ENCODE data around the gene IFT74. TPM values are rescaled to one million over a fixed set of nuclear protein-coding genes. Genes with fewer than 3 reads are reported as not detected.

Gene IFT74
- total and polyA plus RNA-seq, 2 of the 13 experiments (the other 11 are each of a cell fraction or from before 2014, with no cell fraction given), result 4.2 to 12.3 TPM

GRCh38 chr9:26973989-26974388, 17.8 kb downstream of the IFT74 start:
- 74% methylated on average over 5 of the region's 5 CpGs for WGBS (ENCODE audit: low lambda C conversion rate)
- no peak for FAIRE-seq
- H3K9me3 ChIP-seq (ENCODE audit: low read length), result no peaks in the 10 kb centered on the region
- no peak for ATAC-seq
- TF ChIP-seq MTF2 (CRISPR knock-in tag; IDR thresholded peaks at IDR 0.05; ENCODE audit: borderline replicate concordance) (no peak), KAT2B (IDR thresholded peaks at IDR 0.05; ENCODE audit: borderline replicate concordance, low read depth, low read length) (no peak), ZNF510 (CRISPR knock-in tag; IDR thresholded peaks at IDR 0.05; ENCODE audit: low read depth) (no peak), SRY (CRISPR knock-in tag; IDR thresholded peaks at IDR 0.05) (no peak), NFRKB (IDR thresholded peaks at IDR 0.05) (no peak), ZNF30 (CRISPR knock-in tag; IDR thresholded peaks at IDR 0.05) (no peak), ARNTL (CRISPR knock-in tag; IDR thresholded peaks at IDR 0.05) (no peak), HBP1 (CRISPR knock-in tag; IDR thresholded peaks at IDR 0.05; ENCODE audit: low read depth) (no peak), MZF1 (CRISPR knock-in tag; IDR thresholded peaks at IDR 0.05; ENCODE audit: borderline replicate concordance) (no peak), USF2 (IDR thresholded peaks at IDR 0.05; ENCODE audit: low read depth, low read length) (no peak), USF2 (CRISPR knock-in tag; IDR thresholded peaks at IDR 0.05; ENCODE audit: borderline replicate concordance) (no peak), TBX2 (CRISPR knock-in tag; IDR thresholded peaks at IDR 0.05; ENCODE audit: borderline replicate concordance) (no peak), NCOA5 (CRISPR knock-in tag; IDR thresholded peaks at IDR 0.05) (no peak), ZNF264 (CRISPR knock-in tag; IDR thresholded peaks at IDR 0.05) (no peak), ESRRA (CRISPR knock-in tag; IDR thresholded peaks at IDR 0.05; ENCODE audit: low read depth) (no peak), HNRNPLL (IDR thresholded peaks at IDR 0.05; ENCODE audit: low read depth, low read length, poor library complexity, severe bottlenecking) (no peak)
- H3K36me3 ChIP-seq (replicated peaks in 1 of 2; ENCODE audit: control insufficient read depth in 1 of 2, insufficient read depth in 2 of 2, low read length in 2 of 2), result no peaks in the 10 kb centered on the region
- CTCF ChIA-PET (ENCODE audit: low intra/inter-chr PET ratio, low total read pairs), result no interaction called here
- no peaks in the 10 kb centered on the region for H3K27me3 ChIP-seq (ENCODE audit: control insufficient read depth in 1 of 2, insufficient read depth in 2 of 2, low read length in 2 of 2)
- peaks cover 9% of the 10 kb centered on the region for H3K4me1 ChIP-seq (ENCODE audit: insufficient read depth, low read length)
- no peak overlapping the region for H3K4me3 ChIP-seq (replicated peaks in 1 of 3; ENCODE audit: insufficient read depth in 1 of 3, low read depth in 2 of 3, low read length in 3 of 3)
- no peak overlapping the region for H3K4me2 ChIP-seq (ENCODE audit: low read depth, low read length)
- no peak overlapping the region for H3K9ac ChIP-seq (ENCODE audit: insufficient read depth, low read depth, low read length)
- DNase-seq (ENCODE audit: low spot score), result no peak
- H2AFZ ChIP-seq (ENCODE audit: low read length), result no peak overlapping the region
- intact Hi-C loops (cut with micrococcal nuclease; ENCODE audit: unreplicated experiment), result loop anchor here (2.0 kb wide), 1 partner anchor 81 kb away; the partner anchor contains the start of gene CAAP1
- H4K20me1 ChIP-seq (ENCODE audit: insufficient read depth, low read length), result no peaks in the 10 kb centered on the region
- H3K79me2 ChIP-seq (ENCODE audit: insufficient read depth, low read length), result peaks cover 4% of the 10 kb centered on the region
- no peak overlapping the region for H3K27ac ChIP-seq (ENCODE audit: extremely low read length, insufficient read depth, low read length)
- in situ Hi-C loops (cut with HindIII; ENCODE audit: extremely low pct_ligation_motif_present, low pct_unique_long_range_greater_than_20kb), result no loop called here
- POLR2A ChIA-PET, result no interaction called here
- BruUV-seq (replicated peaks), result no TSS peak

Data from HepG2 (cell line).